GM21737 (cell line): ENCODE results near the gene PRSS27.
A peak's percentile ranks its signal among the peaks of the same experiment; 100 is the strongest.
"Not testable (repeated sequence)": the region's sequence is repeated elsewhere in the genome, so short reads cannot be mapped to it uniquely, and the experiment has no call there.

Source experiments
- ATAC-seq: cut with Tn5 transposase; IDR thresholded peaks from one replicate; pipeline ENCODE4 v1.9.1; 2021; ENCODE audit warnings: mild to moderate bottlenecking, moderate library complexity; ENCODE audit not compliant: unreplicated experiment

Gene PRSS27

DNA sequence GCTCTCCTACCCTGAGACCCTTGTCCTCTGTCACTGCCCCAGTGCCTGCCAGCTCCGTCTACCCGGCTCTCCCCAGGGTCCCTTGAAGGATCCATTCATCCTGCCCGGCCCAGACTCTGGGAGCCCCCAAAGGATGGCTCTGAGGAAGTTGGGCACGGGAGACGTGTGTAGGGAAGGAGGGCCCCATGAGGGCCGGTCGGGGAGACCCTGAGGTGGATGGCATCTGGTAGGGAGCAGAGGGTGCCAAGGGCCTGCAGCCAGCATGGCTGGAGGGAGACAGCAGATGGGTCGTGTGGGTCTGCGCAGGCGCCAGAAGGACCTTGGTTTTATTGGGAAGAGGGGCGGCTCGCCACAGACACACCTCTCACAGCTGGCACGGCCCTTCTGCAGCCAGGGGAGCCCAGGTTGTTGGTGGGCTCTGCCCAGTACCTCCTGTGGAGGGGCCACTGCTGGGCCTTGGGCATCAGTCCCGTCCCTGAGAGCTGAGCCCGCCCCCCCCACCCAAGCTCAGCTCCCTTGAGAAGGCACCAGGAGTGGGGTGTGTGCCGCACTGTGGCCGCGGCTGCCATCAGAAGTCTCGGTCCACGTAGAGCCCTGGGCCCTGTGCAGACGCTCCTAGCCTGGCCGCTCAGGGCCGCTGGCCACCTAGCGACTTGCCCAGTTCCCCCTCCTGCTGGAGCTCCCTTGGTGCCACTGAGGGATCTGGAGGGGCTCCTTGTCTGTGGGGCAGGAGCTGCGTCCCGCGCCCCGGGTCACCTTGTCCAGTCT lies 21.7 kb downstream of the PRSS27 start:
- no peak for ATAC-seq

DNA sequence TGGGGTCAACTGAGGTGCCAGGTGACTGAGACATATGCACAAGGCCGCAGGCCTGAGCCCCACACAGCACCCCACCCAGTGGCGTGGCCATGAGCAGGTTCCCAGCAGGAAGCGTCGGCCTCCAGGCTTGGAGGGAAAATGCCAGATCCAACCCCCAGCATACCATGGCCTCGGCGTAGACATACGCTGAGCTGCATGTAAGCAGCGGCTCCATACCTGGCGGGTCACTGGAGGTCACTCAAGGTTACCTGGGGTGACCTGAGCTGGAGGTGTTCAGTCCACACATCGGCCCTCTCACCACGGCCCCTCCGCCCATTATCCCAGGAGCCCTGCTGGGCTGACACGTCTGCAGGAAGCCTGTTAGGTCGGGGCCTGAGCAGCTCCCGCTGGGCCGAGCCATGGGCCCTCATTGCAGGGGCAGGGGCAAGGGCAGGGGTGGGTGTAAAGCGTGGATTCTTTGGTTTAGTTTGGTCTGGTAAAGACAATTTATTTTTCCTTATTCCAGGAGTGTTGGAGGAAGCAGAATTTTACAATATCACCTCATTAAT lies 22.5 kb downstream of the PRSS27 start:
- ATAC-seq = no peak

DNA sequence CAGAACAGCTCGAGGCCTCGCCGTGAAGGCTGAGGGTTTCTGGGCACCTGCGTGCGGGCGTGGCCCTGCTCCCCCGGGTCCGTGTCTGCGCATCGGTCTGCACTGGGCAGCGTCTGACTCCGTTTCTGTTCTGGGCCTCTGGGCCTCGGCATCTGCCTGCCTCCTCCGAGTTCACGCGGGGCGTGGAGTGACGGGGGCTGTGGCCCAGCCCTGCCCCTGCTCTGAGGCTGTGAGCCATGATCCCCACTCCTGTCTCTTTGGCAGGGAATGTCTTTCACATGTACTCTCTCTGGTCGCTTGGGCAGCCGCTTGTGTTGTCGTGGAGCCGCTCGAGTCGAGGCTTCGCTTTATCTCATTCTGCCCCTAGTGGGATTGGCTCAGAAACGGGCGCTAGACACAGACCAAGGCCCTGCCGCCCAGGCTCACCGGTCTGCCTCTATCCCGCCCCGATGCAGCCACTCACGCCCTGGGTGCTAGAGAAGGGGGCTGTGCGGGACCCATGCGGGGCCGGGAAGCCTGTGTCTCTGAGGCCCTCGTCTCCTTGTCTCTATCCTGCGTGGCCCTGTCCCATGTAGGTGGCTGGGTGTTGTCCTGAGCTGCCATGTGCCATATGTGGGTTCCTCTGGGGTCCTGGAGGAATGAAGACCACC lies 23.3 kb downstream of the PRSS27 start:
- not testable (repeated sequence) for ATAC-seq

DNA sequence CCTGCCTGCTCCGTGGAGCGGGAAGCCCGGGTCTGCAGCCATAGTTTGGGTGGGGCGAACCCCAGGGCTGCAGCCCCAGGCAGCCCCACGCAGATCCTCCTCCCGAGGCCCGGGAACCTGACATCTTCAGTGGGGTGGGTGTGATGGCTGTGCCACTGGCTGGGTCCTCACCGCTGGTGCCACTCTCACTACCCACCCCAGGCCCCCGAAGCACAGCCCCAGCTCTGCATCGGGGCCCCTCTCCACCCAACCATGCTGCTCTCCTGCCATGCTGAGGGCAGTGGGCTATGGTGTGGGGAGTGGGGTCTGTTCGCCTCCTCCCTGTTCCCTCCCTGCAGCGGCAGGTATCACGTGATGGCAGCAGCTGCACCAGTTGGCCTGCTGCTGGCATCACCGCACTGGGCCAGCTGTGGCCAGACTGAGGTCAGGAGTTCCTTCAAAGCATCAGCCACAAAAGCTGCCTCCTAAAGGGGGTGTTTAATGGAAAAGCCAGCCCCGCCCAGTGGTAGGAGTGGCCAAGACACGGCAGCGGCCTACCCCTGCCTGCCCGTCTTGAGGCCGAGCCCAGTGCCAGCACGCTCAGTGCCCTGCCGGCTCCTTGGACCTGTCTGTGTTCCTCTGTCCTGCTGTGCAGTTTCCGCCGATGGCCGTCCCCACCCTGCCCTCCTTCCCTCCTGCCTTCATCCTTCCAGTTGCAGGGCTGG lies 26.9 kb downstream of the PRSS27 start:
- ATAC-seq = no peak

DNA sequence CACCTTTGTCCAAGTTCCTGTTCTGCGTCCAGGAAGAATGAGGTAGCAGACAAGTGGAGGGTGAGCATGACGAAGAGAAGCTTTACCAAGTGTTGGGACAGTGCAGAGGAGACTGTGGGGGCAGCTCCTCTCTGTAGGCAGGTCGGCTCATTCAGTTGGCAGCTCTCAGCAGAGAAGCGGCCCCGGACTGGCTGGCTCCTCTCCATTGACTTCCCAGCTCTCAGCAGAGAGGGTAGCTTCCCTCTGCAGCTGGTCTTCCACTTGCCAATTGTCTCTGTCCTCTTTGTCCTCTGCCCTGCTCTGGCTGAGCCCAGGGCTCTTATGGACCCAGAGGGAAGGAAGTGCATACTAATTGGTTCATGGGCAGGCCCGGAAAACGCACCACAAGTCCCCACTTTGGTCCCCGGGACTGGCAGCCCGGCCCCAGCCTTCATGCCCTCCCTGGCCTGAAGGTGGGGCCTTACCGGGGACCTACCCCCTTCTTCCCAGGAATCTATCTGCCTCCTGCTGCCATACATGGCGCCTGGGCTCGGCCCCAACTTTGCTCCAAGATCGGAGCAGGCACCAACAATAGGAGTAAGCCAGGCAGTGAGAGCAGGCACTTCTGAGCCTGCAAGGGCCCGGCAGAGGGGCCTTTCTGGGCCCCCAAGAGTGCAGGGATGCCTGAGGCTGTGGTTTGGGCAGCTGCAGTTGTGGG lies 27.6 kb downstream of the PRSS27 start:
- no peak for ATAC-seq

DNA sequence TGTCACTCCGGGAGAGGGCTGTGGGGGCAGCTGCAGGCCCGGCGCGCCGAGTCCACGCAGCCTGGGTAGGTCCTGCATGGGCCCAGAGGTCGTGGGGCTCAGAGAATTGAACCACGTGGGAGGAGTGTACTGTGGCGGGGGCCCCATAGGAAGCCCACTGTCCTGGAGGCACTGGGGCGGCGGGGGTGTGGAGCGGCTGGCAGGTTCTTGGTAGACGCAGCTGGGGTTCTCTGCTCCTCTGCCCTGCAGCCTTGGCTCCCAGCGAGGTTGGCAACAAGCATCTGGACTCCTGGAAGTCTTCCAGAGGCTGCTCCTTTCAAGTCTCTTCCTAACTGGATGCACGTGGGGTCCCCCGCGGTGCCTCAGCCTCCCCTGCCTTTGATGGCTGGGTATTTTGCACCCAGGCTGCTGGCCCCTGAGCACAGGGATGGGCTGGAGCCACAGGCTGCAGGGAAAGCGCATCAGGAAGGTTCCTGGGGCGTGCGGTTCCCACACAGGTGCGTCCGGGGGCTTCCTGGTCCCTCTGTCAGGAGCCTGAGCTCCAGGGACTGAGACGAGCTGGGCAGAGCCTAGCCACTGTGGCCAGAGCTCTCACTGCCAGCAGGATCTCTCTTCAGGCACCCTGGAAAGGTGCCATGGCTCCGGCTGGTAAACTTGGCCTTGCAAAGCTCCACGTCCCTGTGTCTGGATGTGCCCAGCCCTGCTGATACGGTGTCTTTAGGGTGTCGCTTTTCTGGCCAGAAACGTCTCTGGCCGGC lies 28.4 kb downstream of the PRSS27 start:
- no peak for ATAC-seq

DNA sequence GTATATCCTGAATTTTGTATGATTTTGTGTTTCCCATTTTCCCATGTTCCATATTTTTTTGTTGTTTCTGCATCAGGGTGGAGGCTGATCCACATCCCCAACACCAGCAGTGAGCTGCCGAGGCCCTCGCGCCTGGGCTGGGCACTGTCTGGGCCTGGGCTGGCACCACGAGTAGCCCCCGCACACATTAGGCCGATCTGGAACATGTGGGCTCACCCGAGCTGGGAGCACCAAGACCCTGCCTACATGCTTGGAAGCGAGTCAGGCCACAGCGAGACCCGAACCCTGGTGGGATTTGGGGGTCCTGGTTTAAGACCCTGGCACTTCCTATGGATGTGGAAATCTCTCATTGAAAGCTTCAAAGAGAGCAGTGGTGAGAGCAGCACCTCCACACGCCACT lies 29.2 kb downstream of the PRSS27 start:
- ATAC-seq = no peak

DNA sequence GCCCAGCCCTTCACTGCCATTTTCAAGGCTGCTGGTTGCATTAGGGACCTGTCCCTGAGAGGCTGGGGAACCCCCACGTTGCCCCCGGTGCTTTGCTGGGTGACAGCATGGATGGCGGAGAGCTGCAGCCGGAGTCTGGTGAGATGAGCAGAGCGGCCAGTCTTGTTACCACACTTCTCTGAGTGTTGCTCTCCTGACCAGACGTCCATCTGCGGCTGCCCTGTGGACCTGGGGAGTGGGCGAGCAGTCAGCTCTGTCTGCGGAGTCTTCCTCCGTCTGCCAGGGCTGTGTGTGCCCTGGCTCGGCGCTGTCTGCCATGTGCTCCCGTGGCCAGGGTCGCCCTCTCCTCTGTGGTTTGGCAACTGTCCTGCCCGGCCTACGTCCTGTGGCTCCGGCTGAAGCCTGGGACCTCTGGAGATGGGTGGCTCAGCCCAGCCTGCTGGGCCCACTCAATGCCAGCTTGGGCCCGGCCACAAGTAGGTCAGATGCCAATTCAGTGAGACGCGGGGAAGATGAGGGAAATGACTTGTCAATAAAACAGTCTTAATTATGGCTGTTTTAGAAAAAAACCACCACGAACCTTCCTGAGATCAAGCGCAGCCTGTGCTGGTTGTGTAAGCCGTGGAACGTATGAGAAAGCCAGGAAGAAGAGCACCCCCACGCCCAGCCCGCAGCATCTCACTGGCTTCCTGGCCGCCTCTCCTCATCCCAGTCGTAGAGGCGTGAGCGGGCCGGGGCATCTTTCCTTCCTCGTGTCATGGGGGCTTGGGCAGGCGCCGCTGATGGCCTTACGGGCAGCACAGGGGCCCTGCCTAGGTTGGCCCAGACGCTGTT lies 29.8 kb downstream of the PRSS27 start:
- ATAC-seq = no peak

DNA sequence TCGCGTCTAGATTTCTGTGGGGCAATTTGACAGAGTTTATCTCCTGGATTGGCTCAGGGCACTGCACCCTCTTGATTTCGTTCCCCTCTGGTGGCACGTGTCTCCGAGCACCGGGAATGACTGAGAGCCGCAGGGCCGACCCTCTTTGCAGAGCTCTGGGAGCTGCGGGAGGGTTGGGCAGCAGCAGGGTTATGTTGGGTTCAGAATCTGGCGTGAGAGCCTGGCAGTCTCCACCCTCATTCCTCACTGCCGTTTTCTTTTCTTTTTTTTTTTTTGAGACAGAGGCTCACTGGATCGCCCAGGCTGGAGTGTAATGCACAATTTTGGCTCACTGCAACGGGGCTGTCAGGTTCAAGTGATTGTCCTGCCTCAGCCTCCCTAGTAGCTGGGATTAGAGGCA lies 30.6 kb downstream of the PRSS27 start:
- not testable (repeated sequence) for ATAC-seq

DNA sequence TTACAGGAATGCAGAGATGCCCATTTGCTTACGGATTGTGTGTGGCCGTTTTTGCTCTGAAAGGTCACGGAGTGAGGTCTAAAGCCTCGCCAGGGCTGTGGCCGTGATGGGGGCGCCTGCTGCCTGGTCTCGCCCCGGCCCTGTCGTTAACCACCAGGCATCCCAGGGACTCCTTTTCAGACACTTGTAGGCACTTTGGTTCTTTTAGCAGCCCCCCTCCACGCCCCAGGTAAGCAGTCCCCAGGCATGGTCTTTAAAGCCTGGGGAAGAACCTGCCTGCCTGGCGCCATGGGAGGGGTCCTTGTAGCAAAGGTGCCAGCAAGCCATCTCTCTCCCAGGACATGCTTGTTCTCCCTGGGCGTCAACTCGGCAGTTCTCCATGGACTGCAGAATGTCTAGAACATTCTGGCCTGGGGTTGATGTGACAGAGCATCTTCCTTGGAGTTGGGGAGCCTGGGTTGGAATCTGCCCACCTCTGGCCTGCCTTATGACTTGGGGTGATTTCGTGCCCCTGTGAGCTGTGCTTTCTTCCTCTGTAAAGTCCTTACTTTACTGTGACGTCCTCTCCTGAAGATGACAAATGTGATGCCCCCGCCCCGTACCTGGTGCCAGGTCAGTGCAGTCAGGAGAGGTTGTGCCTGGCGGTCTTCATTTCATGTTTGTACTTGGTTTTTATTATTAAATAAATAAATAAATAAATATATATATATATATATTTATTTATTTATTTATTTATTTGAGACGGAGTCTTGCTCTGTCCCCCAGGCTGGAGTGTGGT lies 32.3 kb downstream of the PRSS27 start:
- ATAC-seq = no peak

DNA sequence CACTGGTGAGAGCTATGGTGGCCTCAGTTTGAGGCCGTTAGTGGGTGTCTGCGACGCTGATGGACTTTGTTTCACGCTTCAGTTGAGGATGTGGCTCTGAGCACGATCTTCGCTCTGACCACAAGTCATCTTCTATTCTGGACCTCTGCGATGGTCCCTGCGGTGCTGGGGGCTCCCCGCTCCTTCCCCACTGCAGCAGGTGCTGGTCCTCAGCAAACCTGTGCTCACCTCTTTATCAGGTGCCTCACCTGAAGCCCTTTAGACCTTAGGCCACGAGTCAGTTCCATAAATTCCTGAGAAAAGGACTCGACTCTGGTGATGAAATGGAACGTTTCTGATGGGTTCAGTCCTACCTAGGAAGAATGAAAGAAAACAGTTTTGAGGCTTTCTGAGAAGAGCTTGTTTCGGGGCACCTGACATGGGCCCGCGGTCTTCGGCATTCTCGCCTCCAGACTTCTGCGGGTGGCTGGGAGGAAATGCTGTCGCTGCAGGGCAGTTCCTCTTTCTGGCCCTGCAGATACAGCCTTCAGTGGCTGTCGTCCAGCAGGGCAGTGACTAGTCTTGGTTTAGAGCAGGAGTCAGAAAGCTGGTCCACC lies 33.0 kb downstream of the PRSS27 start:
- no peak for ATAC-seq

DNA sequence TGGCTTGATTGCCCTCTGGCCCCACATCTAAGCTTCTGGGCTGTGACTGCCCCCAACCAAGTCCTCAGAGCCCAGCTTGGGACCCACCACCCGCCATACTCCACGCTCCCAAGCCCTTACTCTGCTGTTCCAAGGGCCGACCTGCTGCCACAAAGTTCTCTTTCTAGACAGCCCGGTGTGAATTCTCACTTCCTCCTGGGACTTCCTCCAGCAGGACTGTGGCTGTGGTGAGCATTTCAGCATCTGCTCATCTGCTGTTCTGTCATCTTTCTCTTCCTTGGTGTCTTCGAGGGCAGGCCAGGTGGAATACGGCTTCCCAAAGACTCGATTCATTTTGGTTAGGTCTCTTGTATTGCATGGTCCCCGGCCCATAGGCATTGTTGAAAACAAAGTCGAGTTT lies 33.9 kb downstream of the PRSS27 start:
- ATAC-seq = not testable (repeated sequence)

DNA sequence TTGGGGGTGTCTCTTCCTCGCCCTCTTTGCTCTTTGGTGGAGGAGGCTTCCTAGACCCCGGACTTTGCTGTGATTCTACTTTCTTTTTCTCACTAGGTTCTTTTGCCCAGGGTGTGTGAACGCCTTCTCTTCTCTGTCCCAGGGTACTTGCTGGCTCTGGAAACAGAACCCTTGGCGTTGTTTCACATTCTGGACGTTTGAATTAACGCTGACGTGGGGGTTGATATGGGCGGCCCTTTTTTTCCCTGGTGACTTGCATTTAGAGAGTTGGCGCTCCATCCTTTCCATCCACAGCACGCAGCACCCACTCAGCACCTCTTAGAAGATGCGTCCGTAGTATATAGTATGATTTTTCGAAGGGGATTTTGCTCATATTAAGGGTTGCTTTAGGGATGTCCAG lies 37.0 kb downstream of the PRSS27 start:
- not testable (repeated sequence) for ATAC-seq

DNA sequence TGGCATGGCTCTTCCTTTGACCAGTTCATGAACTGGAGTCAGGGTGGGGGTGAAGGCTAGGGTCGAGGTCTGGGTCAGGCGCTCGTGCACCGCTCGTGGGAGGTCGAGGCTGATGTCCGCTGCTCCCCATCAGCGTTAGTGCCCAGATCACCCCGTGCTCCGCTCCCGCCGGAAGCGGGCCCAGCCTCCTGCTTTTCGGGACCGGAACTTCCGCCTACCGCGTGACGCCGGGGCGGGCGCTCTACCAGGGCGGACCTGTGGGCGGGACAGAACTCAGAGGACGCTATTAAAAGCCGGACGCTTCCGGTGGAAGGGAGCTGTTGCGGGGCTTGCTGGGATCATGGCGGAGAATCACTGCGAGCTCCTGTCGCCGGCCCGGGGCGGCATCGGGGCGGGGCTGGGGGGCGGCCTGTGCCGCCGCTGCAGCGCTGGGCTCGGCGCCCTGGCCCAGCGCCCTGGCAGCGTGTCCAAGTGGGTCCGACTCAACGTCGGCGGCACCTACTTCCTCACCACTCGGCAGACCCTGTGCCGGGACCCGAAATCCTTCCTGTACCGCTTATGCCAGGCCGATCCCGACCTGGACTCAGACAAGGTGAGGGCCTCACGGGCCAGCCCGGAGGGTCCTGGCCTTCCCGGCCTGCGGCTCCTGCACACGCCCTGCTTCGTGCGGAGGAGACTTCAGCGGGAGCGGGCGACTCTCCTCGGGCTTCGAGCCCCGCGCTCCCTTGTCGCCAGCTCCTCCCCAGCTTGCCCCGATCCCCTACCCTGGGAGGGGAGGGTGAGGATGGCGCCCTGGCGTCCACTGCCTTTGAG lies 37.6 kb downstream of the PRSS27 start, which contains the start of gene KCTD5:
Gene KCTD5 (plus strand): TSS at position 315 of the 813 bp plus-strand sequence. CDS start 26 bp downstream, at position 341.
- ATAC-seq = peak; percentile 53

DNA sequence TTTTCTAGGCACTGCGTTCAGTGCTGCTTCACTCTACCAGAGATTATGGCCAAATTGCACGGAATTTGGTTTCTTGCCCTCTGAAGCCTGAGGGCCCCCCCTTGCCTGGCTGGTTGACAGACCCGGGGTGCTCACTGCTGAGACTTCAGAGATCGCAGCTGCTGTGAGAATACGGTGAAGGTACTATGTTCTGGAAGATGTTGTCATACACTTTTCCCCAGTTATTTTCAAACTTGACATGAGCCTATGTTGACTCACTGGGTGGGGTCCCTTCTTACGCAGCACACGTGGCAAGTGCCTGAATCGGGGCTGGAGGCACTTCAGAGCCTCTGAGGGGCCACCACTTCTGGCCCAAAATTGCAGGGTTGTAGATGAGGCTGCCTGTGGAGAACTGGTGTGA lies 39.7 kb downstream of the PRSS27 start:
- not testable (repeated sequence) for ATAC-seq

DNA sequence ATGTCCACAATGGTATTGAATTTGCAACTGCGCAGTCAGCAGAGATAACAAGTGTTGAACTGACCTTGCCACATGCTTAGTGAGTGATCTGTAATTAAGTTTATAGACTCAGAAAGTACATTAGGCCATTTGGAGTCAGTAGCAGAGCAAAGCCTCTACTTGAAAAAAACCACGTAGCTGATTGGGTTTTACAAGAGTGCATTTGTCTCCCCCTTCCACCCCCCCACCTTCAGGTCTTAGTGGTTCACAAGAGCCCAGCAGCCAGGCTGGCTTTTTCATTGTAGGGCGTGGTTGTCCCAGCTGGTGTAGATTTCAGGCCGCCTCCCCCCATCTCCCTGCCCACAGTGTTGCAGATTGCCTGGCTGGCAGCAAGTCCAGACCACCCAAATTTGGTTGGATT lies 40.1 kb downstream of the PRSS27 start:
- not testable (repeated sequence) for ATAC-seq
